Measurements from ENCODE around the gene EDDM3A.
"Not testable (repeated sequence)": the region's sequence is repeated elsewhere in the genome, so short reads cannot be mapped to it uniquely, and the experiment has no call there.

EDDM3A gene

GRCh38 chr14:20732979-20733635, 12.6 kb upstream of the EDDM3A start:
- H3K4me3 ChIP-seq (ENCODE audit: low read depth, low read length) = no peak overlapping the region

GRCh38 chr14:20733684-20734429, 11.8 kb upstream of the EDDM3A start:
- H3K4me3 ChIP-seq (ENCODE audit: low read depth, low read length) = no peak overlapping the region

GRCh38 chr14:20734430-20734806, 11.3 kb upstream of the EDDM3A start:
- no peak overlapping the region for H3K4me3 ChIP-seq (ENCODE audit: low read depth, low read length)

GRCh38 chr14:20738292-20738691, 7.4 kb upstream of the EDDM3A start:
- H3K4me3 ChIP-seq (ENCODE audit: low read depth, low read length) = not testable (repeated sequence)

GRCh38 chr14:20742132-20742531, 3.6 kb upstream of the EDDM3A start:
- no peak overlapping the region for H3K4me3 ChIP-seq (ENCODE audit: low read depth, low read length)

- no peak overlapping the region for H3K4me3 ChIP-seq (ENCODE audit: low read depth, low read length)
These were observed 2.1 kb upstream of the EDDM3A start for GRCh38 chr14:20743556-20743955.

- H3K4me3 ChIP-seq (ENCODE audit: low read depth, low read length) = no peak overlapping the region
These were observed 879 bp downstream of the EDDM3A start for GRCh38 chr14:20746566-20746965.

- no peak overlapping the region for H3K4me3 ChIP-seq (ENCODE audit: low read depth, low read length)
These were observed 2.8 kb downstream of the EDDM3A start for GRCh38 chr14:20748439-20748838.

- no peak overlapping the region for H3K4me3 ChIP-seq (ENCODE audit: low read depth, low read length)
These were observed 4.5 kb downstream of the EDDM3A start for GRCh38 chr14:20750194-20750593.

- no peak overlapping the region for H3K4me3 ChIP-seq (ENCODE audit: low read depth, low read length)
These were observed 6.4 kb downstream of the EDDM3A start for GRCh38 chr14:20751963-20752562.

- no peak overlapping the region for H3K4me3 ChIP-seq (ENCODE audit: low read depth, low read length)
These were observed 8.6 kb downstream of the EDDM3A start for GRCh38 chr14:20754308-20754707.

- H3K4me3 ChIP-seq (ENCODE audit: low read depth, low read length) = no peak overlapping the region
These were observed 9.3 kb downstream of the EDDM3A start for GRCh38 chr14:20755037-20755436.

- H3K4me3 ChIP-seq (ENCODE audit: low read depth, low read length) = no peak overlapping the region
These were observed 12.3 kb downstream of the EDDM3A start for GRCh38 chr14:20757965-20758364.

GRCh38 chr14:20759465-20759864, 13.8 kb downstream of the EDDM3A start:
- not testable (repeated sequence) for H3K4me3 ChIP-seq (ENCODE audit: low read depth, low read length)

GRCh38 chr14:20760950-20761349, 15.3 kb downstream of the EDDM3A start:
- H3K4me3 ChIP-seq (ENCODE audit: low read depth, low read length) = no peak overlapping the region

- no peak overlapping the region for H3K4me3 ChIP-seq (ENCODE audit: low read depth, low read length)
These were observed 22.9 kb downstream of the EDDM3A start for GRCh38 chr14:20768593-20768892.

- H3K4me3 ChIP-seq (ENCODE audit: low read depth, low read length) = no peak overlapping the region
These were observed 23.7 kb downstream of the EDDM3A start for GRCh38 chr14:20769421-20769820.

GRCh38 chr14:20772650-20773049, 27.0 kb downstream of the EDDM3A start:
- H3K4me3 ChIP-seq (ENCODE audit: low read depth, low read length) = no peak overlapping the region

- no peak overlapping the region for H3K4me3 ChIP-seq (ENCODE audit: low read depth, low read length)
These were observed 28.7 kb downstream of the EDDM3A start for GRCh38 chr14:20774258-20774824.

GRCh38 chr14:20775043-20775442, 29.4 kb downstream of the EDDM3A start:
- H3K4me3 ChIP-seq (ENCODE audit: low read depth, low read length) = no peak overlapping the region

GRCh38 chr14:20775901-20776300, 30.2 kb downstream of the EDDM3A start:
- H3K4me3 ChIP-seq (ENCODE audit: low read depth, low read length) = no peak overlapping the region

- H3K4me3 ChIP-seq (ENCODE audit: low read depth, low read length) = no peak overlapping the region
These were observed 36.1 kb downstream of the EDDM3A start for GRCh38 chr14:20781803-20782202.
